ENCODE measurements around the gene EEIG1.

DNA sequence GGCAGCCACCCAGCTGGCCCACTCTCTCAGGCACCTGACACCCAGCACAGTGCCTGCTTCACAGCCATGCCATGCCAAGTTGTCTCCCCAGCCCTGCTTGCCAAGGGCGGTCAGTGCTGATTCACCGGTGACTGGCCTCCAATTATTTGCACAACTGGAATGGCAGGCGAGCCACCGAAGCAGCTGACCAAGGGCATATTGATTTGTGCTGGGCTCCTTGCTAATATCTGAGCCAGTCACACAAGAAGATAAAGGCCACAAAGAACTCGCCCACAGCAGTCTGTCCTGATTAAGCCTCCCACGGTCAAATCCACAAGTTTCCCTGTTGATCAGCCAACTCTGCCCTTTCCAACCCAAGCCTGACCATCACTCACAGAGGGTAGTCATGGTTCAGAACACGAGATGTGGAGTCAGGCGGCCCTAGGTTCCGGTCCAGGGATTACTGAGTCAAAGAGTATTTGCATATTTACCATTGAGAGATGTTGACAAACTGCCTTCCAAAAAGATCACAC, 6.4 kb upstream of the EEIG1 start:
- no peak for TF ChIP-seq CTCF (IDR thresholded peaks at IDR 0.05)
- no peak for TF ChIP-seq POLR2A (IDR thresholded peaks at IDR 0.05)
